ENCODE results near the gene TCF23.

Gene TCF23

GRCh38 chr2:27128668-27129571, 19.9 kb upstream of the TCF23 start:
- DNase-seq (ENCODE audit: low read depth in 2 of 2), result no peak

DNA sequence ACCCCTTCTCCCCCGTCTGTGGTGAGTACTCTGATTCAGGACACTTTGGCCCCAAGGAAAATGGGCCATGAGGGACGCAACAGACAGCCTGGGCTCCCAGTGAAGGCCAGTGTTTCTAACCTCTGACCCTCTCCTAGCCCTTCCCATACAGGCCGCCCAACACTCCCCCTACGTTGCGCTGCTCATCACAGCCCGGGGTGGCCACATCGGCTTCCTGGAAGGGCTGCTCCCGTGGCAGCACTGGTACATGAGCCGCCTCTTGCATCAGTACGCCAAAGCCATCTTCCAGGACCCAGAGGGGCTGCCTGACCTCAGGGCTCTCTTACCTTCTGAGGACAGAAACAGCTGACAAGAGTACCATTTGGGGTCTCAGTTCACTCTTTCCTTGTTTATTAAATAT, 18.4 kb upstream of the TCF23 start:
- no peak for DNase-seq (ENCODE audit: low read depth in 2 of 2)

- no peak for DNase-seq (ENCODE audit: low read depth in 2 of 2)
Observed at GRCh38 chr2:27131429-27131828, 17.4 kb upstream of the TCF23 start.

- DNase-seq (ENCODE audit: low read depth in 2 of 2), result no peak
Observed at GRCh38 chr2:27133195-27133875, 15.5 kb upstream of the TCF23 start.

GRCh38 chr2:27133905-27134780, 14.7 kb upstream of the TCF23 start, which contains the start of gene PREB:
Gene PREB, minus strand, starts transcription at chr2:27134636. Its CDS starts 215 bp downstream, at chr2:27134421.
- peak; percentile 94 to 98 for DNase-seq (ENCODE audit: low read depth in 2 of 2)

GRCh38 chr2:27134781-27135477, 13.9 kb upstream of the TCF23 start:
- DNase-seq (ENCODE audit: low read depth in 2 of 2), result no peak

GRCh38 chr2:27135478-27135955, 13.3 kb upstream of the TCF23 start:
- no peak for DNase-seq (ENCODE audit: low read depth in 2 of 2)

DNA sequence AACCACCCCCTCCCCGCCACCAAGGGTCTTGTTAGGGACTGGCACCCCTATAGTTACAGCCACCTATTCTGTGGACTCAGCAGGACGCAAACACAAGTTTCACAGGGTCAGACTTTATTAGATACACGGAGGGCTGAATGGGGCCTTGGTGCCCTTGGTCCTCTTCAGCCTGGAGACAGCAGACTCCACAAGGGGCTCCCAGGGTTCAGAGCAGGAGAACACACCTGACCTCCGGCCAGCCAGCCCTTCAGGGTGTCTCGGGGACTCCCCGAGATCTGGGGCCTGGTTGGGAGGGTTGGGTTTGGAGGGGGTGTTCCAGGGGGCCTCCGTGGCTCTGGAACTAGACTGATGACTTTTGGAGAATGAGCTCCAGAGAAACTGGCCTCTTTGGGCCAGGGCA, 12.1 kb upstream of the TCF23 start:
- no peak for DNase-seq (ENCODE audit: low read depth in 2 of 2)

DNA sequence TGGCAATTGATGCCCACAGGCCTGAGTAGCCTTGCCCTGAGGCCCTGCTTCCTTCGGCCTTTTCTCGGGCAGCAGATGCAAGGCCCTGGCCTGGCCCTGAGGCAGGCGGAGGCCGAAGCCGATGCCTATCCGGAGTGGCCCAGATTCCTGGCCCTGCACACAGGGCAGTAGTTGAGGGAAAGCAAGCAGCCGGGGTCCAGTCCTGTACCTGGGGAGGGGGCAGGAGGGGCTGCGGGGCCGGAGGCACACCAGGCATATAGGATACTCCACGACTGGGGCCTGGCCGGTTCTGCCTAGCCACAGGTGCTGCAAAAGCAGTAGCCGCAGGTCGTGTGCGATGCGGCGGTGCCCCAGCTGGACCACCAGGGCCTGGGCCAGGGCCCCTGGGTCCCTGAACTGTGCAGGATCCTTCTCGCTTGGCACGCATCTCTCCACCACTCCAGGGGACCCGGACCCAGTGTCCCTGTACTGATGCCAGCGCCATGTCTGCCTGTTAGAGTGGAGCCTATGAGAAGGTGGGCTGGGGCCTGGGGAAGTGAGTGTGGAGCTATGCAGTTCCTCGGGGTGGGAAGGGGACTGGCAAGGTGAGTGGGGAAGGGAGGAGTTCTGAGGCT, 11.4 kb upstream of the TCF23 start:
- DNase-seq (ENCODE audit: low read depth in 2 of 2), result no peak

DNA sequence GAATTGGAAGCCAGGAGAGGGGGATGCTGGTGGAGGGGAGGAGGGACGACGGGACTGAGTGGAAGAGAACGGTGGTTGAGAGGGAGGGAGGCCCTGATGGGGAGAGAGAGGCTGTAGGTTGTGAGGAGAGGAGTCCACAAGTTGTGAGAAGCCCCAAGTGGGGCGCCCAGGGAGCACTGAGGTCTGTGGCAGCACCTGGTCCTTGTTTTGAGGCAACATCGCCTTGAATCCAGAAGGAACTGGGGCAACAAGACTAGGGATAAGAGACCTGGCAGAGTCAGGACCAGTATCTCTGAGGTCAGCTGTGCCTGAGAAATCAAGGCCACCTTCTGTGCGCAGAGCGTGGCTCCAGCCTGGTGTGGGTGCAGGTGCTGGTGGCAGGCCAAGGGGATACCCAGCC, 10.7 kb upstream of the TCF23 start:
- DNase-seq (ENCODE audit: low read depth in 2 of 2), result no peak

DNA sequence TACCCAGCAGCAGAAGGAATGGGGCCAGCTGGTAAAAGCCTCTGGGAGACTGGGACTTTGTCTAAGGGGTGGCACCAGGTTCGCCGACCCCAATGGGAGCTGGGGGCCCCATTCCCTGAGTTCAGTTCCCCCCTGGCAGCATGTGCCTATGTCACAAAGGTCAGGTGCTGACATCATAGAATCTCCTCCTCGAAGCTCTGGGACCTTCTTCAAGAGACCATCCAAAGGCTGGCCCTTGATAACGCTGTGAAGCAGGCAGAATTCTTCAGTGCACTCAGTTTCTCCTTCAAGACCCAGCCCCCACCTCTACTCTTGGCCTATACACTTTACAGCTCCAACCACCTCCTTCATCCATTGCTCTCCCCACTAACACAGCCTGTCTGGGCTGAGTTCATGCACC, 9.5 kb upstream of the TCF23 start, which contains the start of gene PRR30:
Gene PRR30, minus strand, starts transcription at position 101 of the 400 bp plus-strand sequence. CDS start 1,081 bp downstream, outside the sequence.
- no peak for DNase-seq (ENCODE audit: low read depth in 2 of 2)

DNA sequence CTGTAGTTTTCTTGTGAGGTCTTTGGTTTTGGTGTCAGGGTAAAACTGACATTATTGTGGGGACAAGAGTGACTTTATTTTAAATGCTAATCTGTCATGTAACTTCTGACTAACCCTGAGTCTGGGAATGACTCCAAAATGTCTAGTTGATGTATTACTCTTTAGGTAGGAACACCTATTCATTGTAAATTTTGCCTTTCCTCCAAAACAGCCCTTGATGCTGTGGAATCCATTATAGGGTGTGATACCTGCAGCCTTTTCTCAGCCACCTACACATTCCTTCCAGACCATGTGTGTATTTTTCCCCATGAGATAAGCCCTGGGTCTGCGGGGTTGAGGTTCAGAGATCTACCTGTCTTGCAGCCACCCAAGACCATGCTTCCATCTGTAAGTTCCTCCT, 5.5 kb upstream of the TCF23 start:
- no peak for DNase-seq (ENCODE audit: low read depth in 2 of 2)

- no peak for DNase-seq (ENCODE audit: low read depth in 2 of 2)
Observed at GRCh38 chr2:27145682-27146081, 3.1 kb upstream of the TCF23 start.

- no peak for DNase-seq (ENCODE audit: low read depth in 2 of 2)
Observed at GRCh38 chr2:27147935-27148334, 869 bp upstream of the TCF23 start.

DNA sequence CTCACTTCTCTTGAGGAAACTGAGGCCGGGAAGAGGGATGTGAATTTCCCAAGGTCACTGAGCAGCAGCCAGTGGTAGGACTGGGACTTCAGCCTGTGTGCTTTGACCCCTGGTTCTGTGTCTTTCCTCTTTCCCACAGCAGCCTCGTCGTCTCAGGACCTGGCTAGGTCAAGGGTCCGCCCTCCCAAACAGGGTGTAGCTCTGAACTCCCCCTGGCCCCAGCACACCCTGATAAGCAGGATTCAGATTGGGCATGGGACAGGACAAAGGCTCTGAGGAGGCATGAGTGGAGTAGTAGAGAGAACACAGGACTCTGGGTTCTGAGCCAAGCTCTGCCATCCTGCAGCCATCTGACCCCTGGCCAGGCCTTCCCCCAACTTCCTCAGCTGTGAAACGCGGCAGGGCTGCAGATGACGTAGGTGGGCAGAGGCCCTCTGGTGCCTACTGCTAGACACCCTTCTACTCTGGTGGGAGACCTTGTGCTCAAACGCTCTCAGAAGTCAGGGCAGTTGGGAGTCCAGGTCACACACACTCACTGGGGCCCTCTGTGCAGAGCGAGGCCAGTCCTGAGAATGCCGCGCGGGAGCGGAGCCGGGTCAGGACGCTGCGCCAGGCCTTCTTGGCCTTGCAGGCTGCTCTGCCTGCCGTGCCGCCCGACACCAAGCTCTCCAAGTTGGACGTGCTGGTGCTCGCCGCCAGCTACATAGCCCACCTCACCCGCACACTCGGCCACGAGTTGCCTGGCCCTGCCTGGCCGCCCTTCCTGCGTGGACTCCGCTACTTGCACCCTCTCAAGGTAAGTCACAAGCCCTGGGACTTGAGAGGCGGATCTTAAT, 984 bp downstream of the TCF23 start:
- DNase-seq (ENCODE audit: low read depth in 2 of 2), result no peak

GRCh38 chr2:27150639-27151230, 1.9 kb downstream of the TCF23 start:
- DNase-seq (ENCODE audit: low read depth in 2 of 2), result no peak

DNA sequence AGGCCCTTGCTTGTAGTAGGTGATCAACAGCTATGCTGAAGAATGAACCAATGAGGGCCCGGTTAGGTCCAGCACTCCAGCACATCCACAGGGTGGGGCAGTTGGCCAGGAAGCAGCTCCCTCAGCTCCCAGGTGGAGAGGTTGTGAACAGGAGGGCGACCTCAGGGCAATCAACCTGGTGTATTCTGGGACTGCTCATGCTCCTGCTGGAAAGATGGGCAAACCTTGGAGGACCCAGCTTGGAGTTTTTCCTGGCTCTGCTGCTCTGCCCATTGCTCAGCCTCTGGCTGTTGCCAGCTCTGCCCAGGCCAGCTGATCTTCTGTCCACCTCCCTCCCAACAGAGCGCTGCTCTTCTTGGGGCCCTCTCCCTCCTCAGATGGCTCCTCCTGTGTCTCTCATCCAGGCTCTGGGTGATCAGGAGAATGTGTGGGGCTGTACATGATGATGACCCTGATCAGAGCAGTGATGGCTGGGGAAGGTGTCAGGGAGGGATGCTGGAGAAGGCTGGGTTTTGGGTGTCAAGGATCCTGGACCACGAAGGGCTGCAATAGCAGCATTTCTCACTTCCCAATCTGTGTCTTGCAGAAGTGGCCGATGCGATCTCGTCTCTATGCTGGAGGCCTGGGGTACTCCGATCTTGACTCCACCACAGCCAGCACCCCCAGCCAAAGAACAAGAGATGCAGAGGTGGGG, 3.4 kb downstream of the TCF23 start:
- DNase-seq (ENCODE audit: low read depth in 2 of 2), result no peak

DNA sequence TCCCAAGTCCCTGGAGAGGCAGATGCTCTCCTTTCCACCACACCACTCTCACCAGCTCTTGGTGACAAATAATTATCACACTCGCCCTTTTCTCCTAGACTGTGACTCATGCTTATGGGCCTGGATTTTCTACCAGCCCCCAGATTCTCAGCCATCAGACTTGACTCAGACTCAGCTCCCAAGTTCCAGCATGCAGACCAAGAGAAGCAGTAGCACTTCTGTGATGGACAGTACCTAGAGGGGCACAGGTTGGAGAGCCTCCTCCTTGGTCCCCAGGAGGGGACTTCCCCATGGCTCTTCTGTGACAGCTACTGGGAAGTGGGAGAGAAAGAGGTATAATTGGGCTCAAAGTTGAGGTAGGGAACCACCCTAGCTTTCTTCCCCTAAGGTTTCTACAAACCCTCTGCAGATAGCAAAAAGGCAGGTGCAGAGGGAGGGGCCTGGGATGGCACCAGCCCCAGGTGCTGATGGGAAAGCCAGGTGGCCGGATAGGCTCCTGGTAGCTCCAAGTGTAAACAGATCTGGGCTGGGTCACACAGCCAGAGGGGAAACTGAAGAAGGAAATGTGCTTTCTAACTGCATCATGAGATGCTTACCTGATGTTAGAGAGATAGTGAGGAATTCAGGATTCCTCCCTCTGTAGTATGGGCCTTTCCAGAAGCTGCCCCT, 4.1 kb downstream of the TCF23 start:
- DNase-seq (ENCODE audit: low read depth in 2 of 2), result no peak

All from stimulated activated CD4-positive, alpha-beta T cell treated with anti-CD3 and anti-CD28 coated beads, Interleukin-12 subunit alpha, Interleukin-12 subunit beta, amount 100 ng/mL, for 24 hours (primary cell).